AG20443 (cell line): ENCODE results near the gene GFRA4.

Source experiments
- DNase-seq: peaks from one replicate; pipeline ENCODE4 v3.0.0; 2012; ENCODE audit warnings: low spot score, mixed read lengths

Gene GFRA4

DNA sequence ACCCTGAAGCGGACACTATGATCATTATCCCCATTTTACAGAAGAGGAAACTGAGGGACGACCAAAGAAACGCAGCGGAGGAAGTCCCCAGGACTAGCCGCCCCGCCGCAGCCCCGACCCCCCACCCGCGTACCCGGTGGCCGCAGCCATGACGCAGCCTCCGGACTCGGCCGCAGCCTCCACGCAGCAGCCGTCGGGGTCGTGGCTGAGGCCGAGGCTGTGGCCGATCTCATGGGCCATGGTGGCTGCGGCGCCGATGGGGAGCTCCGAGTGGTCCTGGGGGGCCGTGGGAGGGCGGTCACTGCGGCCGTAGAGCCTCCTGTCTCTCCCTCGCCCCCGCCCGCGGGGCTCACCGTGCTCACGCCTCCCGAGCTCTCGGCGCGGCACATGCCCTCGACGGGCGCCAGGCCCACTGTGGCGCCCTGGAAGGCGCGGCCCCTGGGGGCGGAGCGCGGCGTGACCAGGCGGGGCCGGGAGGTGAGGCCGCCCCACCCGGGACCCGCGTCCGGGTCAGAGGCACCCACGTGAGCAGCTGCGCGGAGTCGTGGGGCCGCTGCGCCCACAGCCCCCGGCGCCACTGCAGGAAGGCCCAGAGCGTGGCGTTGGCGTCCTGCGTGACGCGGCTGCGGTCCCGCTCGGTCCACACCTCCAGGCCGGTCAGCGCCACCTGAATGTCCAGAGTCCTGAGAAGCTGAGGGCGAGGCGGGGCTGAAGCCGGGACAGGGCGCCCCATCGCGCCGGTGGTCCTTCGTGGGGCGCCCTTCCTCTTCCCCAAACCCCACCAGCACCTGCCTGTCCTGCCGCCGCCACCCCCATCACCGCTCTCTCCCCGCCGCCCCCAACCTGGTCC lies 10.2 kb upstream of the GFRA4 start:
- DNase-seq, result no peak

DNA sequence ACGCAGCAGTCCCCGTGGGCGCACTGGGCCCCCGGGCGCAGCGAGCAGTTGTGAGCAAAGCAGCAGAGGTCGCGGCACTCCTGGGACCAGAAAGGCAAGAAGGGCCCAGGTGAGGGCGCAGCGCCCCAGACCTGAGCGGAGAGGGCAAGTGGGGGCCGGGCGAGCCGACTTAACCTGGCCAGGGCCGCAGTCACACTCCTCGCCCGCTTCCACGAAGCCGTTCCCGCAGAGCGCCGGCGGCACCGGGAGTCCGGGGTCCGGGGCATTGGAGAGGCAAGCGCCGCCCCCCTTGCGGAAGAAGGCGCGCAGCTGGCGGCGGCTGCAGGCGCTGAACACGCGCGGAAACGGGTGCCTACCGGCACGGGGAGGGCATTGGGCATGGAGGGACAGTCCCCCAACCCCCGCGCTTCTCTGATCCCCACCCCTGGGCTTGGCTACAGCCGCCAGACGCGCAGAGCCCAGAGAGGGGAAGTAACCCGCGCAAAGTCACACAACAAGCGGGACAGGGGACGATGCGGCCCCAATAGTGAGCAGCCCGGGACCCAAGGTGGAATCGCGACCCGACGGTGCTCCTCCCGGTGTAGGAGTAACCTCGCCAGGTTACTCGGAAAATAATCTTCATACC lies 9.5 kb upstream of the GFRA4 start:
- no peak for DNase-seq

DNA sequence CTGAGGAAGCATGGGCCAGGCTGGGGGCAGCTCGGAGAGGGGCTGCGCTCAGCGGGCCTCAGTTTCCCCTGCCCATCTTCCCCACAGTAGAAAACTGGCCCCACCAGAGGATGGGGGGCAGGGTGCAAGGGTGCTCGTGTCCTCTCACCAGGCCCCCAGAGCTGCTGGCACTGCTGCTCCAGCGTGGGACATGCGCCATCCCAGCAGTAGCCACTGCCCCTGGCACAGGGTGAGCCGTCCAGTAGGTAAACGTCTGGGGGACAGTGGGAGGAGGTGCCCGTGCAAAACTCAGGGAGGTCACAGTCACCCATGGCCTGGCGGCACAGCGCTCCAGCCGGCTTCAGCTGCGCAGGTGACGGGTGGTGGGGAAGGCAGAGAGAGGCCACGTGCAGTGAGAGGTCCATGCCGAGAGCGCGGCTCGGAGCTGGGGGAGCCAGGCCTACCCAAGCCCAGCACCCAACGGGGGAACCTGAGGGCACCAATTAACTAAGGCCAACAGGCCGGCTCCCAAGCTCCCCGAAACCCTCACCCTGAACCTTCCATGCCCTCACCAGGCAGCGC lies 8.9 kb upstream of the GFRA4 start:
- DNase-seq, result no peak

DNA sequence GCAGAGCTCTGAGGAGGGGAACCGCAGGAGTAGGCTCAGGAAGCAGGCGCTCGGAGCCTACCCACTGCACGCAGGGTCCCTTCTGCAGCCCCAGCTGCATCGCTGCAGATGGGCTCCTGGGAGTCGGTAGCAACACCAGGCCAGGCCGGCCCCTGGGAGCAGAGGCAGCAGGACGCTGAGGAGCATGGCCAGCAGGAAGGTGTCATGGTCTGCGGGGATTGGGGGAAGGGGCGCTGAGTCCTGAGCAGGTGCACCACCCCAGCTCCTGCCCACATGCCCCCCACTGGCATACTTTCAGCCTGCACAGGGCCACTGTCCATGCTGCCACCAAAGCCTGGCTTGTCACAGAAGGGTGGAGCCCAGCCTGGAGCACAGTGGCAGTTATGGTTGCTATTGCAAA lies 7.7 kb upstream of the GFRA4 start:
- DNase-seq, result no peak

DNA sequence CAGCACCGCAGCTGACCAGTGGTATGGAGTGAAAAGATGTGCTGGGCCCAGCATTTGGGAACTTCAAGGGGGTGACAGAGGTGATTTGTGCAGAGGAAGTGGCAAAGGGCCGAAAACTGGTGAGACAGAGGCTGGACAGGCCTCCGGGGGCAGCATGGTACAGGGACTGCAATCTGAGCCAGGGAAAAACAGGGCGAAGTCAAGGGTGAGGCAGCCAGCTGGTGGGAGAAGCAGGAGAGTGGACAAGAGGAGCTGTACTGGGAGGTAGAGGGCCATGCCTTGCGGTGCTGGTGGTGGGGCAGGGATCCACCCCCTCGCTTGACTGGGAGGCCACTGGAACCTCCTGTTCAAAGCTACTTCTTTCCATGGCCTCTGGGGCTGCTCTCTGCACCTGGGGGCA lies 7.3 kb upstream of the GFRA4 start:
- DNase-seq, result no peak

DNA sequence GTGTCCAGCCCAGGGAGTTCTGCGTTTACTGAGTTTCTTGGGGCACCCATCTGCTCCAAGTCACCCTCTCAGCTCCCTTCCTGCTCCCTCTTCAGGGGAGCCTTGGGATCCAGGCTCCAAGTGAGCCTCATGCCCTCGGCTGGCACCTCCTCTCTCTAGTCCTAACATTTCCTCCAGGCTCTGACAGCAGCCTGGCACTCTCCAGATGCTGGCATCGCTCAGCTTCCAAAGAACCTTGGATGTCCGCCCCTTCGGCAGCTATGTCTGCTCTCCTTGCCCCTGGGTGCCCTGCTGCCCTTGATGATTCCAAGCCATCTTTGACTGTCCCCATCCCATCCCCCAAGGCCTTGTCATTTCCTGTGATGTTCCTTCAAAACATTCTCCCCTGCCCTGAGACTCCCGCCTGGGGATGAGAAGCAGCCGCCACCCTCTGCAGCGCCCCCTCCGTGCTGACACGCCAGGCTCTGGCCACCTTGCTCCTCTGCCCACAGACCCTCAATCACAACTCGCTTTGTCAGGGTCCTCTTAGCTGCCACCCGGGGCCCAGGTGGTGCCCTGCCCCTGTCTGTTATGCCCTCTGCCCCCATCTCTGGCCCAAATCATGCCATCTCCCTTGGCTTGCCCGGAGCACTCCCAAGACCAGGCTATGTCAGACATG lies 6.6 kb upstream of the GFRA4 start:
- DNase-seq, result no peak

DNA sequence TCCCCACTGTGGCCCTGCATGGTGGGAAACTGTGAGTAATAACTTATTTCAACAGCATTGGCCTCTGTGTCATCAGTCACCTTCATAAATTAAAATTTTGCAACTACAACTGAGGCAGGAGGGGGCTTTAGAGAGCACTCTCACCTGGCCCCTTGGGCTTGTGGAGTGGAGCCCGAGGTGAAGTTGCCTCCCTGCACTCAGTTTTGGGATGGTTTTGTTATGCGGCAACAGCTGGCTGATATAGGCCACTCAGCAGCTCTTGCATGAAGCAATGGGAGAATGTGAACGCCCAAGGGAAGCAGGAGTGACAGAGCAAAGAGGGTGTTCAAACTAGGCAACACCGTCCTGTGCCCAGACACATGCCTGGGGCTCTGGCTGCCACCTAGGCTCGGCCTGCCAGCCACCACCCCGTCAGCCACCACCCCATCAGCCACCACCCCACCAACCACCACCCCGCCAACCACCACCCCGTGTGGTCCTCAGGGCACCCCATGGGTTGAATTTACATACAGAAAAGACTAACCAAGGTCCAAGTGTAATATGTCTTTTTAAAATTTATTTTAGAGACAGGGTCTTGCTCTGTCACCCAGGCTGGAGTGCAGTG lies 4.3 kb upstream of the GFRA4 start:
- no peak for DNase-seq

DNA sequence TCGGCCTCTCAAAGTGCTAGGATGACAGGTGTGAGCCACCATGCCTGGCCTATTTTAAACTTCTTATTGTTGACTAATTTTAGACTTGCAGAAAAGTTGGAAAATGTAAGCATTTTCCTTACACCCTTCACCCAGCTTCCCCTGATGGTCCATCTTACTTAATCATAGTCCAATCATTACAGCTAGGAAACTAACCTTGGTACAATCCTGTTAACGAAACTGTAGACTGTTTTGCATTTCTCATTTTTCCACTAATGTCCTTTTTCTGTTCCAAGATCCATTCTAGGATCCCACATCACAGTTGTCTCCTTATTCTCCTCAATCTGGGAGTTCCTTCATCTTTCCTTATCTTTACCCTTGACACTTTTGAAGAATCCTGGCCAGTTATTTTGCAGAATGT lies 659 bp upstream of the GFRA4 start:
- no peak for DNase-seq

DNA sequence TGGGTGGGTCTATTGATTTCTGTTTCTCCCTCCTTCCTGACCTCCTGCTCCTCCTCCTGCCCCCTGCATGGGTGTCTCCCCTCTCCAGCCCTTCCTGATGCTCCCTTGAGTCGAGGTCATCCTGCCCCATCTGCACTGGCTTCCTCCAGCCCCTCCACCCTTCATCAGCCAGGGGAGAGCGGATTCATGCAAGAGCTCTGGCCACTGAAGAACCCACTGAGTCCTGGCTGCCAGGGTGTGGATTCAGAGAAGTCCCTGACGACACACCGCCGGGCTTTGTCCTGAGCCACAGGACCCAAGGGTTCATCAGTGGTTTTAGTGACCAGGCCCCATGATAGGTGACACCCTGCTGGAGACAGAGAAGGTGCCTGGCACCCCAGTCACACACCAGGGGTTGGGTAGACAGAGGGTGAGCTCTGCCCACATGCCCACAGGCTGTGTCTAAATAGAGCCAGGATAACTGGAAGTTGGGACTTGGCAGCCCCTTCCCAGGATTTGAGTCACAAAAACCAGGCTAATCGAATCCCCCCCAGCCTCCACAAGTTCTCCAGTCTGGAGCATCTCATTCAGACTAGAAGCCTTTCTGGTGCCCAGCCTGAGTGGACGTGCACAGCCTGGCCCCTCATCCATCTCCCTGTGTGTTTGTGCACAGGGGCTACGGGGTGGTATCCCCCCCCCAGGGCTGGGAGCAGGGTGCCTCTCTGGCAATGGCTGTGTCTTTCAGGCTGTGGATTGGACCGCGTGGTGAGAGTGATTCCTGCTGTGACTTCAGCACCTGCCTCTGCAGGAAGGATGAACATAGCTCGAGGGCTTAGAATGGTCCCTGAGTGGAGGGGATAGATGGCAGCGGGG lies 1.2 kb downstream of the GFRA4 start:
- DNase-seq, result no peak

DNA sequence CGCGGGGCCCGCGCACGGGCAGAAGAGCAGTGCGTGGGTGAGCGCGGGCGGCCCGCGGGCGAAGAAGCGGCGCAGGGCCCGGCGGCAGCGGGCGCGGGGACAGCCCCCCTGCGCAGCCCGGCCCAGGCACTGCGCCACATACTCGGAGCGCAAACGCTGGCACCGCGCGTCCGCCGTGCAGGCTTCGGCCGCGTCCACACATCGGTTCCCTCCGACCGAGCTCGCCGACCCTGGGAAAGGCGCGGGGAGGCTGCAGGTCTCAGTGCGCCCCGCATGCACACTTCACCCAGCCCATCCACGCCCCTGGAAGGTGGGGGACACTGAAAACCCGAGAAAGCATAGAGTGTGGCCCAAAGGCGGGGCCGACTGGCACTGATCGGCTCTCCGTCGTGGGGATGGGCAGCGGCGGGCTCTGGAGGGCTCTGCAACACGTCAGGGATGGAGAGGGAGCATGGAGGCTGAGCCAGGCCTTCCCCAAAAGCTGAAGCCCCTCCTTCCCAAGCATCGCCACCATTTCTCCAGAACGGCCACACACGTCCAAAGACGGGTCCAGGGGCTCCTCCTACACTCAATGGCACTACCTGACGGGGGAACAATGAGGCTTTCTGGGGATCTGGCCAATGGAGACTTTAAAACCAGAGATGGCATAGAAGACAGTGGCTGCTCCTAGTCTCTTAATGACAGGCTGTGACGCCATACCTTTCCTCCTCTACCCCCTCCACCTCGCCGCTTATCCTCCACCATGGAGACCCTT lies 2.0 kb downstream of the GFRA4 start:
- DNase-seq, result no peak

DNA sequence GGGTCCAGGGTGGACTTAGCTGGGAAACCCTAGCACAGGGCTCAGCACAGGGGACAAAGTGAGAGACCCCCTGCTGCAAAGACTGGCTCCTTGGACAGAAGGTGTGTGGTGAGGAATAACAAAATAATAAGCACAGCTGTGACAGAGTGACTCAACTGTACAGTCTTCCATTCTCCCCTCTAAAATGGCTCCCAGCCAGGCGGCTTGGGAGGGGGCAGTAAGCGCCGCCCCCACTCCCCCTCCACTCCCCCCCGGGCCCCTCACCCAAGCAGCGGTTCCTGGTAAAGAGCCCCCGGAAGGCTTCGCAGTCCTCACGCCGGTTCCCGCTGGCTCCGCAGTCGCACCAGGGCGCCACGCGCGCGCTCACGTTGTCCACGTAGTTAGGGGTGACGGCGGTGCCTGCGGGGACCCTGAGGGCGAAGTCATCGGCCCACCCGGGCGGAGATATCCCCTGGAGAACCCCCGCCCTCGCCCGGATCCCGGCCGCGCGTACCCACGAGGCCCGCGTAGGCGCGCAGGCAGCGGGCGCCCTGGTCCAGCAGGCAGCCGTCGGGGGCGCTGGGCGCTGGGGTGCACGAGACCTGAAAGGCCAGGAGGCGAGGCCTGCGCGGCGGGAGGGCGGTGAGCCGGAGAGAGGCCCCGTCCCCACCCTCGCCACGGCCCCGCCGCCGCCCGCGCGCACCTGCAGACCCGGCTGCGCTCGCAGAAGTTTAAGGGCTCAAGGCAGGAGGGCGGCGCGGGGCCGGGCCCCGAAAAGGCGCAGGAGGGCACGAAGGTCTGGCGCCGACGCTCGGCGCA lies 2.7 kb downstream of the GFRA4 start:
- no peak for DNase-seq

DNA sequence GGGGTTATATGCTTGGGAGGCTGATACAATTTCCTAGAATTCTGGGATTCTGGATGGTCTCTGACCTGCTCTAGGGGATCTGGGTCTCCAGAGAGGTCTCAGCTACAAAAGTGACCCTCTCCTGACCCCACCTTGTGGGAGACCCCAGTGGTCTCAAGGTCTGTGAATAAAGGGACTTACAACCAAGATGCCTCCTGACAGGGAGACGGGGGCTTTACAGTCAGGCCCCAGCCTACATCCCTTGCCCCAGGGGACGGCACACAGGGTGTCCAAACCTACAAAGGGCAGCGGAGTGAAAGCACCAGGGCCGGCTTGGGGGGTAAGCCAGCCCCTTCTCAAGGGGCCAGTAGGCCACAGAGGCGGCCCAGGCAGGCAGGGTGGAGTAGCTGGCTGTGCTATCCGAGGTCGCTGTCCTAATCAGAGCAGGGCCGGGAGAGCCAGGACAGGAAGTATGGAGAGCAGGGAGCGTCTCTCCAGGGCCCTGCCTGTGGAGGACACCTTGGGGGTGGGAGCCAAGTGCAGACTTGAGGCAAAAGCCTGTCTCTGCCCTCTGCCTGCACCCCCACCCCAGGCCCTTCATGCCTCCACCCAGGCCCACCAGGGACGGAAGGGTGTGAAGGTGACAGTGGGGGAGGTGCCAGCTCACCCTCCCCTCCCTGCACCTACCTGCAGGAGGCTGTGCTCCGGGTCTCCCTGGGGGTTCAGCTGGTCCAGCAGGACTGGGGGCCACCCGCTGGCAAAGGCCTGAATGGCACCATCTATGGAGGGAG lies 3.5 kb downstream of the GFRA4 start:
- no peak for DNase-seq

DNA sequence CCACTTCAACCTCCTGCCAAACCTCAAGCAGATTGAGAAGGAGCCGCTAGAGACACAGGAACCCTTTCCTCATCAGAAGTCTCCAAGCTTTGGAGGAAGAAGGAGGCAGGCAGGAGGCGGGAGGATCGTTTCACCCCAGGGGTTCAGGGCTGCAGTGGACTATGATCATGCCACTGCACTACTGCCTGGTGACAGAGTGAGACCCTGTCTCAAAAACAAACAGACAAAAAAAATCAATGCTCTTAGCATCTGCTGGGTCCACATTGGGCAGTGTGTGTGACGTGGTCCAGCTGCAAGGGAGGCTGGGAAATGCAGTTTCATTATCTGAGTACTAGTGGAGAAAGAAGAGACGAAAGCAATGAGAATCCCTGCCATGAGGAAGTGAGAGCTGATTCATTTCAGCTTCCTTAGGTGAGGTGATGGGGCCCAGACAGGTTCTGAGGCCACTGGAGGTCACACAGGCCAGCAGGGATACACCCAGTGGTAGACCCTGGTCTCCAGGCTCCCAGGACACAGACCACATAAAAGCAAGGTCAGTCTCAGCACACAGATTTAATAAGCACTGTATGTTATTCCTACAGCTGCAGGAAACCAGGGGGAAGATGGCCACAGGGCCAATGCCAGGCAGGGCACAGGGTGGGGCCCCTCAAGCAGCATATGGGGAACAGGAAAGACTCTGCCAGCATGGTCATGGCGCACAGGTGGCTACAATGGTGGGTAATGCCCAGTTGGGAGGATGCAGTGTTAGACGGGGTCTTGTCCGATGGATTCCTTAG lies 4.3 kb downstream of the GFRA4 start:
- no peak for DNase-seq

DNA sequence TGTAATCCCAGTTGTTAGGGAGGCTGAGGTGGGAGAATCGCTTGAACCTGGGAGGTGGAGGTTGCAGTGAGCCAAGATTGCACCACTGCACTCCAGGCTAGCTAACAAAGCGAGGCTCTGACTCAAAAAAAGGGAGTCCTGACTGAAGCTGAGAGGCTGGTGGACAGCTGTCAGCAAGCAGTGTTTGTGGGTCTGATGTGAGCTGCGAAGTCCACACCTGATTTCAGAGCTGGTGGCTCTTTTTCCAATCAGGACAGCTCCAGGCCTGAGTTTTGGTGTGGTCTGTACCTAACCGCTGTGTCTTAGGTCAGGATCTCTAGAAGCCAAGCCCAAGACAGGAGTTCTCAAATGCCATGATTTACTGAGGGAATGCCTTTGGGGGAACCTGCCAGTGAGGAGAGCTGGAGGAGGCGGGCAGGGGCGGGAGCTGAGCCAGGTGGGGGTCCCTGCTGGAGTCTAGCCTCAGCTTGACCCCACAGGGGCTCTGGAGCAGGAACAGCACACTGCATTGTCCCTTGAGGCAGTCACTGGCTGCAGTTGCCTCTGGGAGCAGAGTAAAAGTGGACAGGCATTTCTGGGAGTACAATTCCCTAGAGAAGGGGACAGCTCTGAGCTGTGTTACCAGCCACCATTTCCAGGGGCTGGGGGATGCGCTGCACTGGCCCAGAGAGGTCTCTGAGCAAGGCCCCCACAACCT lies 5.0 kb downstream of the GFRA4 start:
- DNase-seq, result no peak

DNA sequence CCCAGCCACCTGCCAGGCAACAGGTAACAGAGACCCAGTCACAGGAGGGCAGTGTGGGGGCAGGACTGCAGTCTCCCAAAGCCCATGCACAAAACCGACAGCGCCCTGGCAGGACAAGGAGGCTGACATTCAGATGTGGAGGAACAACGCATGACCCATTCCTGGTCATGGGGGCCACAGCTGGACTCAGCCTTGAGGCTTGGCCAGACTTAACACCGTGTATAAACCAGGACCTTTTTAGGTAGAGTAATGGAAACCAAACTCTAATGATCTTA lies 8.1 kb downstream of the GFRA4 start:
- no peak for DNase-seq

DNA sequence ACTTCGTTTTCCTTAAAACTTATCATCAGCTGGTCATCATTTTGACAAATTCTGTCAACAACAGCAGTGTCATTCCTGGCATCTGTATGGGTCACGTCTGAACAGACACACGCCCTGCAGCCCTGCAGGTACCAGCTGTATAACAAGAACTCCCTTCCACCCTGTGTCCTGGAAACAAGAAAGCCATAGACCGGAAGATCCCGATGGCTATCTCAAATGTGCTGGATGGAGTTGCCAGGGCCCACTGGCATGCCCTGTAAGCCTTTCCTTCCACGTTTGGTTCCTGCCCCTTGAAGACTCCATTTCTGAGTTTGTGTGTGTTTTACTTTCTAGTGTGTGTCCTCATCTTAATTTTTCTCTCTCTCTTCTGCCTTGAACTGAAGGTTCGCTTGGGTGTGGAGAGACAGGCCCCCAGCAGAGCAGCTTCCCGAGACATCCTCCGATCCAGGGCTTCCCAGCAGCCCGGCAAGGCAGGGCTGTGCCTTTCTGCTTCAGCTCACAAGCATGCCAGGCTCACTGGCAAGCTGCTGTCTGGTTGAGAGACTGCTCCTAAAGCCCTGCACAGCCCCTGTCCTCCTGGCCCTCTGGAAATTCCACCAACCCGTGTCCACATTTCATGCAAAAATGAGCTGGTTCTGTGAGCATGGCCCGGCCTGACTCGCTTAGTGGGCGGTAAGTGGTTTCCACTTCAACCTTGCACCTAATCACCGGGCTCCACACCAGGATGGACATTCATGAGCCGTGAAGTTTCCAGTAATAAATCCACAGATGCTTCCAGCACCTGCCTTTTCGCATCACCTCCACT lies 8.7 kb downstream of the GFRA4 start:
- DNase-seq, result no peak

DNA sequence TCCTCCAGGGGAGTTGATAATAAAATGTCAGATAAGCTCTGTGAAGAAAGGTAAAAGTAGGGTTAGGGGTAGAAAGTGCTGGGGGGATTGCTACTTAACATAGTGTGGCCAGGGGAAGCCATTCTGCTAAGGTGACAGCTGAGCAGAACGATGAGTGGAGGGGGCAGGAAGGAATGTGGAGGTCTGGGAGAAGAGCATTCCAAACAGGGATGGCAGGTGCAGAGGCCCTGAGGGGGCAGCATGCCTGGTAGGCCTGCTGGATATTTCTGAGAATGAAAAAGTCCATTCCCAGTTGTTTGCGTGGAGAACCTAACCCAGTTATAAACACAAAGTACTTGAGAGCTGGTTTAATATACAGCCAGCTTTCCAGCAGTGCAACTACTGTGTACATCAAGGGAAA lies 9.3 kb downstream of the GFRA4 start:
- DNase-seq, result no peak
